ENCODE data around the gene GLB1L2. TPM values are rescaled to one million over a fixed set of nuclear protein-coding genes. Genes with fewer than 3 reads are reported as not detected.

Gene GLB1L2
- total RNA-seq, 1 donor from 2014 or later: 1.0 TPM

DNA sequence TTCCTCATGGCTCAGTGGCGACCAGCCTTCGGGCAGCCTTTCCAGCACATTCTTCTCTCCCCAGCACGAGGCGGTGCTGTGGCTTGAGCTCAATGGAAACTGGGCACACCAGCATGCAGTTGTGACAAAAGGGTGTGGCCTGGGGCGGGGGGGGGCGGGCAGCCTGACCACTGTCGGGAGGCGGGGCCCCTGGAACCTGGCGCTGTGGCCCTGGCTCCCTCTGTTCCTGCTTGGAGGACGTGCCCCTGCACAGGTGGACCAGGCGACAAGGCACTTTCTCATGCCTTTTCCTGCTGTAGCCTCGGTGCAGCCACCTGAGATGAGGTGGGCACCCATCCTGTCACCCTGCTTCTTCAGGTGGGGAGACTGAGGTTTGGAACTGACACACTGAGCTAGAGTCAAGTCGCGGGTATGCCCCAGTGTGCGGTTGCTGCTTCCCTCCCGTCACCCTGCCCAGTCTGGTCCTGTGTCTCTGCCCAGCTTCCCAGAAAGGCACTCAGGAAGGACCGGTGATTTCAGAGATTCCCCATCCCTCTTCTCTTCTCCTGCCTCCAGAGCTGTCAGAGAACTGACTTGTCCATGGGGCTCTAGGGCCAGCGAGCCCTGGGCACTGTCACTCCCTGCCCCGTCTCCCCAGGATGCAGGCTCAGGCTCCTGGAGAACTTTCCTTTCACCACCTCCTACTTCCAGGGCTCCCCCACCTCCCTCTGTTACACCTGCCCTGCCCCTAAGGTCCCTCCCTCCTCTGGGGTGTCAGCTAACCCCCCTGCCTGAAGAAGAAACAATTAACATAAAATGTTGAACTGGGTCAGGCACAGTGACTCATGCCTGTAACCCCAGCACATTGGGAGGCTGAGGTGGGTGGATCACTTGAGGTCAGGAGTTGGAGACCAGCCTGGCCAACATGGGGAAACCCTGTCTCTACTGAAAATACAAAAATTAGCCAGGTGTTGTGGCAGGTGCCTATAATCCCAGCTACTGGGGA lies 70.3 kb downstream of the GLB1L2 start:
- peaks cover 29 to 49% (median 40%) of the 10 kb centered on the region in 3 donors for H3K27me3 ChIP-seq (ENCODE audit: control insufficient read depth in 3 of 3, insufficient read depth in 3 of 3, low read length in 3 of 3)
- H3K4me1 ChIP-seq (ENCODE audit: control insufficient read depth in 3 of 3, insufficient read depth in 3 of 3, low read length in 3 of 3): no peaks in the 10 kb centered on the region

DNA sequence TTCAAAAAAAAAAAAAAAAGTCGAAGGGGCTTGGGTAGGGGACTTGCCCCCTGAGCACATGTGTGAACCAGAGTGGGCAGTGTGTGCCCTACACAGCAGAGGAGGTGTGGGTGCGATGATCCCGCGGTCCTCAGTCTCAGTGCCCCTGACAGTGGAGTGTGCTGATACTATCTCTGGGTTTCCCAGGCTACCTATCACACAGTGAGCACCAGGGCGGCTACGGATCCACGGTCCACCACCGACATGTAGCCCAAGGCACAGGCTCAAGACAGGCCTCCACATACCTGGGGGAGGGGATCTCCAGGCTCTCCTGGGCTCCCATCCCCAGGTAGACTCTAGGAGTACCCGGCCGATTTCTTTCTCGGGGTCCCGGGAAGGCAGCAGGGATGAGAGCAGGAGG lies 71.1 kb downstream of the GLB1L2 start:
- H3K4me3 ChIP-seq (ENCODE audit: low read length in 3 of 3): no peak overlapping the region
- no peak overlapping the region for H3K27ac ChIP-seq (ENCODE audit: low read depth, low read length)
- H3K27me3 ChIP-seq (ENCODE audit: control insufficient read depth in 3 of 3, insufficient read depth in 3 of 3, low read length in 3 of 3): peaks cover 33 to 50% (median 36%) of the 10 kb centered on the region in 3 donors
- H3K9me3 ChIP-seq (ENCODE audit: control insufficient read depth in 3 of 3, low read length in 3 of 3): no peaks in the 10 kb centered on the region
- H3K36me3 ChIP-seq (ENCODE audit: control insufficient read depth in 3 of 3, insufficient read depth in 3 of 3, low read length in 3 of 3): no peaks in the 10 kb centered on the region
- H3K9ac ChIP-seq (ENCODE audit: low read depth in 1 of 3, low read length in 3 of 3): no peak overlapping the region
- H3K4me1 ChIP-seq (ENCODE audit: control insufficient read depth in 3 of 3, insufficient read depth in 3 of 3, low read length in 3 of 3): no peaks in the 10 kb centered on the region

More for the DNA sequence above, 70.3 kb downstream of the GLB1L2 start:
- Histone ChIP-seq H3K27ac (ENCODE audit: low read depth, low read length) (no peak overlapping the region), H3K4me3 (ENCODE audit: low read length in 3 of 3) (no peak overlapping the region), H3K9me3 (ENCODE audit: control insufficient read depth in 3 of 3, low read length in 3 of 3) (no peaks in the 10 kb centered on the region), H3K36me3 (ENCODE audit: control insufficient read depth in 3 of 3, insufficient read depth in 3 of 3, low read length in 3 of 3) (no peaks in the 10 kb centered on the region), H3K9ac (ENCODE audit: low read depth in 1 of 3, low read length in 3 of 3) (no peak overlapping the region)

DNA sequence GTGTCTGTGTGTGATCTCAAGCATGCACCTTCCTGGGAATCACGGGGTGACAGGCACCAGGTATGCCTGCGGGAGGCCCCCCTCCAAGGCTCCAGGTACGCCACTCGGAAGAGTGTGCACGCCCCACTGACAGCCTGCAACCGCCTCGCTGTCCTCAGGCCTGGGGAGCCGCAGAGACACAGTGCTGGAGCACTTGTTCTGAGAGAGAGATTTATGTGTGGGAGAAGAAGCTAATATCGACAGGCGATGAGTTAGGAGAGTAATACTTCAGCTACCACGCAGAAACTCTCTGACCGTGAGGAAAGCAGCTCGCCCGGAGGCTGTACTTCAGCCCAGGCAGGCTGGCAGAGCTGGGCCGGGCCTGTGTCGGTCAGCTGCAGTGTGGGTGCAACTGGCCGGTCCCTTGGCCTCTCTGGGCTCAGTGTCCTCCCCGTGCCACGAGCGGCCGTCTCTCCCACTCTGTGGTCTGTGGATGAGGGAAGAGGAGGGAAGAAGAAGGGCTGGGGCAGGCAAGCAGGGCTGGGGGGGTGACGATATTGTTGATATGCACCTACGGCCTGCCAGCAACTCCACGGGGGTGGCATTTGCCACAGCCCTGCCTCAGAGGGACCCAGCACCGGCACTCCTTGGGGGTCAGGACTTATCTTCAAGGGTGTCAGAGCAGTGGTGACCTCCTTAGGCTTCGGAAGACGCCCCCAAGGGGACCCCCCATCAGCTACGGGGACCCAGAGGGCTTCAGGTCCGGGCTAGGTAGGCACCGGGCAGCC lies 73.0 kb downstream of the GLB1L2 start:
- Histone ChIP-seq H3K4me1 (ENCODE audit: control insufficient read depth in 3 of 3, insufficient read depth in 3 of 3, low read length in 3 of 3) (no peaks in the 10 kb centered on the region), H3K27me3 (ENCODE audit: control insufficient read depth in 3 of 3, insufficient read depth in 3 of 3, low read length in 3 of 3) (peaks cover 33 to 44% (median 33%) of the 10 kb centered on the region in 3 donors), H3K36me3 (ENCODE audit: control insufficient read depth in 3 of 3, insufficient read depth in 3 of 3, low read length in 3 of 3) (no peaks in the 10 kb centered on the region), H3K9me3 (ENCODE audit: control insufficient read depth in 3 of 3, low read length in 3 of 3) (no peaks in the 10 kb centered on the region), H3K27ac (ENCODE audit: low read depth, low read length) (no peak overlapping the region), H3K4me3 (ENCODE audit: low read length in 3 of 3) (no peak overlapping the region), H3K9ac (ENCODE audit: low read depth in 1 of 3, low read length in 3 of 3) (no peak overlapping the region)

DNA sequence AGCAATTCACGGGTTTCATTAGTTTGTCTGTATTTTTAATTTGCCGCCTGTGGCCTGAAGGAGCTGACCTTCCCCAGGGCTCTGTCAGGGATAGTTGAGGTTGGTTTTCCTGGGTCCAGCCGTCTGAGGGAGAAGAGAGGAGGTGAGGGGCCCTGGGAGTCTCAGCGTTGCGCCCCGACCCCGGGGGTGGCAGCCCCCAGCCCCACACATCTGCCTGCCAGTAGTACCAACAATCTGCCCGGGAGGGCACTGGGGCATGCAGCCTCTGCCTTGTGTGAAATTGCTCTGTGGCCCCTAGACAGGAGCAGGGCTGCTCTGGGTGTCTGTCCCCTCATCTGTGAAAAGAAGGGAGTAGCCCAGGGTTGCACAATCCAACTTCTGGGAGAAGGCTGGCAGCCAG lies 73.6 kb downstream of the GLB1L2 start:
- Histone ChIP-seq H3K27me3 (ENCODE audit: control insufficient read depth in 3 of 3, insufficient read depth in 3 of 3, low read length in 3 of 3) (peaks cover 33 to 48% (median 37%) of the 10 kb centered on the region in 3 donors), H3K27ac (ENCODE audit: low read depth, low read length) (no peak overlapping the region), H3K9ac (ENCODE audit: low read depth in 1 of 3, low read length in 3 of 3) (no peak overlapping the region), H3K36me3 (ENCODE audit: control insufficient read depth in 3 of 3, insufficient read depth in 3 of 3, low read length in 3 of 3) (no peaks in the 10 kb centered on the region), H3K4me3 (ENCODE audit: low read length in 3 of 3) (no peak overlapping the region), H3K4me1 (ENCODE audit: control insufficient read depth in 3 of 3, insufficient read depth in 3 of 3, low read length in 3 of 3) (no peaks in the 10 kb centered on the region), H3K9me3 (ENCODE audit: control insufficient read depth in 3 of 3, low read length in 3 of 3) (no peaks in the 10 kb centered on the region)

DNA sequence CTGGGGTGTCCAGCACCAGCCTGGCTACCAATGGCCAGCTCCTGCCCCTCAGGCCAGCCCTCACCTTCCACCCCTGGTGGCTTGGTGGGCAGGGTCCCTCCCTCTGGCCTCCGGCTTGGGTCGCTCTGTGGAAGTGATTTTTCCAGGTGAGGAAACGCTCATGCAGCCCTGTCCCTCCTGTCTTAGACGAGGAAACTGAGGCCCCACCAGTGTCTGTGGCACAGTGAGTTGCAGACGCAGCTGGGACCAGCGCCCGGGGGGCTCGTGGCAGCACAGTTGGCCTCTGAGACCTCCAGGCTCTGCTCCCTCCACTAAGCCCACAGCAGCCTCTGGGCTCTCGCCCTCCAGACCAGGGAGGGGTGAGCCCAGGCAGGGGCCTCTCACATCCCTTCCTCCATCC lies 74.1 kb downstream of the GLB1L2 start:
- no peaks in the 10 kb centered on the region for H3K9me3 ChIP-seq (ENCODE audit: control insufficient read depth in 3 of 3, low read length in 3 of 3)
- H3K27me3 ChIP-seq (ENCODE audit: control insufficient read depth in 3 of 3, insufficient read depth in 3 of 3, low read length in 3 of 3): peaks cover 37 to 52% (median 41%) of the 10 kb centered on the region in 3 donors
- peaks cover 0 to 2% (median 0%) of the 10 kb centered on the region in 3 donors for H3K4me1 ChIP-seq (ENCODE audit: control insufficient read depth in 3 of 3, insufficient read depth in 3 of 3, low read length in 3 of 3)
- no peak overlapping the region for H3K9ac ChIP-seq (ENCODE audit: low read depth in 1 of 3, low read length in 3 of 3)
- H3K27ac ChIP-seq (ENCODE audit: low read depth, low read length): no peak overlapping the region
- H3K4me3 ChIP-seq (ENCODE audit: low read length in 3 of 3): no peak overlapping the region
- no peaks in the 10 kb centered on the region for H3K36me3 ChIP-seq (ENCODE audit: control insufficient read depth in 3 of 3, insufficient read depth in 3 of 3, low read length in 3 of 3)

DNA sequence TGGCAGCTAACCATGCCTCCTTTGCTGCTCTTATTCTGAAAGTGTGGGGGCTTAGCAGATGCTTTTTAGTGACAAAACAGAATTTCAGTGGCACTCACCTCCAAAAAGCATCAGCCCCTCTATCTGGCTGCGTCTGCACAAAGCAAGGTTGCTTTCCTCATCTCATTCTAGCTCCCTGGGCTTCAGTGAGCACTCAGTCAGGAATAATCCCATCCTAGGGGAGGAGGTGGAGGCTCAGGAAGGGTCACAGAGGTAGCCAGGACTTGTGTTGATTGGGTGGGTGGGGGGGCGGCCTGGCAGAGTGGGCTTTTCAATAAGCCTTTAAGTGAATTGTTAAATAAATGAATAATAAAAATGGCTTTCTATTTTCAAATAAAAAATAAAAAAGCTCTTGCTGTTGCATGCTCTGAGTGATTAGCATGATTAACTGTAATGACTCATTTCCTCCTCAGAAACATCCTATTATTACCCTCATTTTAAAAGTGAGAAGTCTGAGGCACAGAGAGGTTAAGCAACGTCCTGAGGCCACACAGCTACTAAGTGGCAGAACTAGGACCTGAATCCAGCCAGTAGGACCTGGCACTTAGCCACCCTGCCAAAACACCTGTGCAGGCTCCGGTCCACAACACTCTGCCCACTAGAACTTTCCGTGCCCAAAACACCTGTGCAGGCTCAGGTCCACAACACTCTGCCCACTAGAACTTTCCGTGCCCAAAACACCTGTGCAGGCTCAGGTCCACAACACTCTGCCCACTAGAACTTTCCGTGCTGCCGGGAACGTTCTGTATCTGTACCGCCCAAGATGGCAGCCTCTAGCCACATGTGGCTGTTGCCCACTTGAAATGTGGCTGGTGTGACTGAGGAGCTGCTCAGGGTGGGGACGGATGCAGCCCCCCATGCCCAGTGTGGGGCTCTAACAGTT lies 74.7 kb downstream of the GLB1L2 start:
- Histone ChIP-seq H3K27ac (ENCODE audit: low read depth, low read length) (no peak overlapping the region), H3K4me1 (ENCODE audit: control insufficient read depth in 3 of 3, insufficient read depth in 3 of 3, low read length in 3 of 3) (peaks cover 0 to 6% (median 5%) of the 10 kb centered on the region in 3 donors), H3K4me3 (ENCODE audit: low read length in 3 of 3) (no peak overlapping the region), H3K9ac (ENCODE audit: low read depth in 1 of 3, low read length in 3 of 3) (no peak overlapping the region), H3K9me3 (ENCODE audit: control insufficient read depth in 3 of 3, low read length in 3 of 3) (no peaks in the 10 kb centered on the region), H3K27me3 (ENCODE audit: control insufficient read depth in 3 of 3, insufficient read depth in 3 of 3, low read length in 3 of 3) (peaks cover 41 to 59% (median 48%) of the 10 kb centered on the region in 3 donors), H3K36me3 (ENCODE audit: control insufficient read depth in 3 of 3, insufficient read depth in 3 of 3, low read length in 3 of 3) (no peaks in the 10 kb centered on the region)

DNA sequence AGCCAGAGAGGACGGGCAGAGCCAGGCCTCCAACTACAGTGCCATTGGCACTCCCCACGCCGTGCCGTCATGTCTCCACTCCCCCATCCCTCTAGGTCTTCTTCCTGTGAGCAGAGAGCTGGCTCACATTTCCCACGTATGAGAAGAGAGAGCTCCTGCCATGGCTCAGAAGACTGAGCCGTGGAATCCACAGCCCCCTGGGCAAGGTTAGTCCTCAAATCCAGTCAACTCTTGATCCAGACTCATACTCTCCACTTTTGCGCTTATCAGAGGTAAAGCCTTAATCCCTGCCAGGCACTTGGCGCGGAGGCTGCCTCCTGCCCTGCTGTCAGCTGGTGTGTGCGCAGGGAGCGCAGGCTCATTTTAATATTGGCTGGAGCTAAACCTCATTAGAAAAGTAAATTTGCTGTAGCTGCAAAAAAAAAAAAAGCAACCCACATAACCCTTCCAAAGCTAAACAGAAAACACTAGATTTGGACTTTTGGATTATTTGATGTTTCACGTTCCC lies 75.6 kb downstream of the GLB1L2 start:
- Histone ChIP-seq H3K9me3 (ENCODE audit: control insufficient read depth in 3 of 3, low read length in 3 of 3) (no peaks in the 10 kb centered on the region), H3K4me3 (ENCODE audit: low read length in 3 of 3) (no peak overlapping the region), H3K9ac (ENCODE audit: low read depth in 1 of 3, low read length in 3 of 3) (no peak overlapping the region), H3K36me3 (ENCODE audit: control insufficient read depth in 3 of 3, insufficient read depth in 3 of 3, low read length in 3 of 3) (no peaks in the 10 kb centered on the region), H3K27me3 (ENCODE audit: control insufficient read depth in 3 of 3, insufficient read depth in 3 of 3, low read length in 3 of 3) (peaks cover 43 to 57% (median 49%) of the 10 kb centered on the region in 3 donors), H3K27ac (ENCODE audit: low read depth, low read length) (no peak overlapping the region), H3K4me1 (ENCODE audit: control insufficient read depth in 3 of 3, insufficient read depth in 3 of 3, low read length in 3 of 3) (peaks cover 0 to 6% (median 6%) of the 10 kb centered on the region in 3 donors)

DNA sequence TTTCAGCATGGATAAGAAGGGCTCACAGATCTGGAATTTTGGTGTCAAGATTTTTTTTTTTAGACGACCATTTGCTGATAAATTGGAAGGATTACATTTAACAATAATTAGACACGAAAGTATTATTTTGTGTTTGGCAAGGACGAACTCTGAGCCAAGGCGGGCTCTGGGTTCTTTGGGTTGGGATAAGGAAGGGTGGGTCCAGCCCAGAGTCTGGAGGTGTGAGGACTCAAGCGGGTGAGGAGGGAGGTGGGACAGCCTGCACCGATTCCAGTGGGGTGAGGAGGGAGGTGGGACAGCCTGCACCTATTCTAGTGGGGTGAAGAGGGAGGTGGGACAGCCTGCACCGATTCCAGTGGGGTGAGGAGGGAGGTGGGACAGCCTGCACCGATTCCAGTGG lies 76.1 kb downstream of the GLB1L2 start:
- H3K9ac ChIP-seq (ENCODE audit: low read depth in 1 of 3, low read length in 3 of 3): no peak overlapping the region
- no peaks in the 10 kb centered on the region for H3K9me3 ChIP-seq (ENCODE audit: control insufficient read depth in 3 of 3, low read length in 3 of 3)
- no peaks in the 10 kb centered on the region for H3K36me3 ChIP-seq (ENCODE audit: control insufficient read depth in 3 of 3, insufficient read depth in 3 of 3, low read length in 3 of 3)
- H3K27ac ChIP-seq (ENCODE audit: low read depth, low read length): no peak overlapping the region
- peaks cover 48 to 61% (median 53%) of the 10 kb centered on the region in 3 donors for H3K27me3 ChIP-seq (ENCODE audit: control insufficient read depth in 3 of 3, insufficient read depth in 3 of 3, low read length in 3 of 3)
- H3K4me1 ChIP-seq (ENCODE audit: control insufficient read depth in 3 of 3, insufficient read depth in 3 of 3, low read length in 3 of 3): peaks cover 0 to 6% (median 6%) of the 10 kb centered on the region in 3 donors
- H3K4me3 ChIP-seq (ENCODE audit: low read length in 3 of 3): no peak overlapping the region

Measured in skeletal muscle tissue (tissue), 4 donors.